ELR (cell line): ENCODE results near the gene MLLT3.

Experiments used
- DNase-seq: peaks from one replicate; pipeline ENCODE4 v3.0.0-alpha.2; 2015; ENCODE audit warnings: low read depth

Gene MLLT3

GRCh38 chr9:20378851-20379250, 243.4 kb downstream of the MLLT3 start:
- DNase-seq = no peak

GRCh38 chr9:20377790-20378189, 244.5 kb downstream of the MLLT3 start:
- no peak for DNase-seq

- DNase-seq = no peak
These were observed 245.4 kb downstream of the MLLT3 start for GRCh38 chr9:20376731-20377375.

GRCh38 chr9:20376042-20376441, 246.3 kb downstream of the MLLT3 start:
- no peak for DNase-seq

GRCh38 chr9:20373263-20373662, 249.0 kb downstream of the MLLT3 start:
- no peak for DNase-seq

- DNase-seq = no peak
These were observed 252.9 kb downstream of the MLLT3 start for GRCh38 chr9:20369391-20369790.

GRCh38 chr9:20367855-20368254, 254.4 kb downstream of the MLLT3 start:
- no peak for DNase-seq

GRCh38 chr9:20364959-20365358, 257.3 kb downstream of the MLLT3 start:
- DNase-seq = no peak

- DNase-seq = no peak
These were observed 259.1 kb downstream of the MLLT3 start for GRCh38 chr9:20363233-20363632.

- DNase-seq = no peak
These were observed 260.4 kb downstream of the MLLT3 start for GRCh38 chr9:20361656-20362570.

GRCh38 chr9:20361229-20361628, 261.1 kb downstream of the MLLT3 start:
- DNase-seq = no peak

- DNase-seq = peak; percentile 53
These were observed 264.1 kb downstream of the MLLT3 start for GRCh38 chr9:20358207-20358606.

- DNase-seq = no peak
These were observed 265.3 kb downstream of the MLLT3 start for GRCh38 chr9:20357037-20357432.

- DNase-seq = peak; percentile 84
These were observed 265.8 kb downstream of the MLLT3 start for GRCh38 chr9:20356403-20357036.

GRCh38 chr9:20355022-20355421, 267.3 kb downstream of the MLLT3 start:
- DNase-seq = peak; percentile 69

- DNase-seq = peak; percentile 31
These were observed 268.2 kb downstream of the MLLT3 start for GRCh38 chr9:20353931-20354652.

- DNase-seq = no peak
These were observed 268.8 kb downstream of the MLLT3 start for GRCh38 chr9:20353524-20353923.

- no peak for DNase-seq
These were observed 269.7 kb downstream of the MLLT3 start for GRCh38 chr9:20352591-20352990.

GRCh38 chr9:20351715-20352114, 270.6 kb downstream of the MLLT3 start:
- DNase-seq = no peak

- no peak for DNase-seq
These were observed 272.7 kb downstream of the MLLT3 start for GRCh38 chr9:20349568-20349967.

GRCh38 chr9:20343325-20343724, 279.0 kb downstream of the MLLT3 start:
- no peak for DNase-seq

- no peak for DNase-seq
These were observed 281.8 kb downstream of the MLLT3 start for GRCh38 chr9:20340511-20340861.
